Ectodermal cell (in vitro differentiated cells): Measurements from ENCODE around the gene FAM111B.
"Not testable (repeated sequence)": the region's sequence is repeated elsewhere in the genome, so short reads cannot be mapped to it uniquely, and the experiment has no call there.

Experiments used
- H3K27ac ChIP-seq: 2 replicates; pipeline ENCODE4 v1.7.0; 2013; ENCODE audit warnings: mild to moderate bottlenecking, low read depth, low read length; ENCODE audit not compliant: insufficient read depth, poor library complexity, severe bottlenecking
- H3K27me3 ChIP-seq: 2 replicates; pipeline ENCODE4 v1.7.0; 2013; ENCODE audit warnings: mild to moderate bottlenecking, low read length; ENCODE audit not compliant: insufficient read depth, control insufficient read depth, poor library complexity, severe bottlenecking
- H3K36me3 ChIP-seq: one replicate; pipeline ENCODE4 v1.7.0; 2013; ENCODE audit warnings: low read length; ENCODE audit not compliant: control insufficient read depth, insufficient read depth
- H3K4me1 ChIP-seq: one replicate; pipeline ENCODE4 v1.7.0; 2013; ENCODE audit warnings: low read length; ENCODE audit not compliant: control insufficient read depth, insufficient read depth
- H3K4me3 ChIP-seq: 2 replicates; pipeline ENCODE4 v1.7.0; 2013; ENCODE audit warnings: low read depth, low read length, control low read depth; ENCODE audit not compliant: insufficient read depth
- H3K9me3 ChIP-seq: 2 replicates; pipeline ENCODE4 v1.7.0; 2013; ENCODE audit warnings: mild to moderate bottlenecking, low read length, moderate library complexity; ENCODE audit not compliant: control insufficient read depth
- WGBS, 2 experiments: methylation state at CpG; one replicate each; pipeline ENCODE4 v1.1.7; 2013; ENCODE audit warnings: missing lambda C conversion rate in 2 of 2; 5-methylcytosine and 5-hydroxymethylcytosine counted together

FAM111B gene

DNA sequence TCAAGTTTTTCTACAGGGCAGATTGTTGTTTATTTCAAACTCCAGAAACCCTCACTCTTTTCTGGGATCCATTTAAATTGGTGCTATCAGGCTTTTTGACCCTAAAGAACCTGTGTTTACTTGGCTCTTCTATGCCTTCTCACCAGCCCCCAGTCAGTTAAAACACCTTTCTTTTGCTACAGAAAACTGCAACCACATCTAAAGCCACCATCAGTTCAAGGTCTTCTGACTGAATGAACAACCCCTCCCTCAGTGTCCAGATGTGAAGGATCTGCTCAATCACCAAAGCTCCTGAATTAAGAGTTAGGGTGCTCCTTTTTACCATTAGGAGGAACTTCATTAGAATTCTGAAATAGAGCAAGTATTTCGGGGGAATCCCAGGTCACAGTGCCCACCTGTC, 28.0 kb upstream of the FAM111B start:
- Histone ChIP-seq H3K9me3 (no peaks in the 10 kb centered on the region), H3K27ac (no peak overlapping the region), H3K36me3 (no peaks in the 10 kb centered on the region), H3K4me1 (peaks cover 4% of the 10 kb centered on the region), H3K4me3 (no peak overlapping the region), H3K27me3 (no peaks in the 10 kb centered on the region)
- 96 to 100% methylated on average over 1 of the region's 1 CpG for WGBS, 2 experiments

- H3K4me3 ChIP-seq, H3K9me3 ChIP-seq, H3K27me3 ChIP-seq, H3K27ac ChIP-seq, H3K4me1 ChIP-seq, H3K36me3 ChIP-seq: not testable (repeated sequence)
- WGBS, 2 experiments, result 100% methylated on average over 1 of the region's 2 CpGs
These were observed 26.6 kb upstream of the FAM111B start for GRCh38 chr11:59080421-59080820.

DNA sequence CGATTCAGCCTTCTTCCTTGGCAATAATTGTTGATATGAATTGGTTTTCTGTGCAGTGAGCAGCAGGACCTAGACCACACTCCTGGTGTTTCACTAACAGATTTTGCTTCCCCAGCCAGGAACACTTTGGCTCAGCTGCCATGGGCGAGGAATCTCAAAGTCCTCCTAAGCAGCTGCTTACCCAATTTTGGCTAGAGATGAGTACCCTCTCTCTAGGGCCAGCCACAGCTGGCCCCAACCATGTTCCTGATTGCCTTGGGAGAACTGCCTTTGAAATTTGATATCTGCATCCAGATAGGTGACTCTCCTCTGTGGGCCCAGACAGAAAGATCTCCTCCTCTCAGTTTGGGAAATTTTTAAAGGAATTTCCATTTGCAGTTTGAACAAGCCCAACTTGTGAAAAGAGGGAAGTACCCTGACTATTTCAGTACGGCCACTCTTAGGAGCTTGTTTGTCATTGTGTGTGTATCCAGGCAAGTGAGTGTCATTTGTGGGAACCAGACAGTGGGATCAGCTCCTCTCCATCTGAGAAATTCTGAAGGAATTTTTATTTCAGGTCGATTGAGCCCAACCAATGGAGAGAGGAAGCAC, 25.5 kb upstream of the FAM111B start:
- 87 to 97% methylated on average over 3 to 4 of the region's 4 CpGs for WGBS, 2 experiments
- not testable (repeated sequence) for H3K4me1 ChIP-seq, H3K4me3 ChIP-seq, H3K27ac ChIP-seq, H3K9me3 ChIP-seq, H3K36me3 ChIP-seq, H3K27me3 ChIP-seq

GRCh38 chr11:59086007-59086406, 21.0 kb upstream of the FAM111B start, which contains the start of gene GLYATL1B:
GLYATL1B (plus strand) TSS chr11:59086307; CDS start chr11:59086307, 0 bp downstream.
- not testable (repeated sequence) for H3K9me3 ChIP-seq, H3K4me3 ChIP-seq, H3K36me3 ChIP-seq, H3K4me1 ChIP-seq, H3K27ac ChIP-seq, H3K27me3 ChIP-seq
- 95% methylated on average over 2 to 3 of the region's 5 CpGs for WGBS, 2 experiments

GRCh38 chr11:59088162-59088561, 18.9 kb upstream of the FAM111B start:
- Histone ChIP-seq H3K27me3 (no peaks in the 10 kb centered on the region), H3K4me3 (no peak overlapping the region), H3K4me1 (no peaks in the 10 kb centered on the region), H3K27ac (no peak overlapping the region), H3K9me3 (no peaks in the 10 kb centered on the region), H3K36me3 (no peaks in the 10 kb centered on the region)
- WGBS, 2 experiments, result 88 to 95% methylated on average over 4 of the region's 4 CpGs

- H3K27ac ChIP-seq, H3K27me3 ChIP-seq, H3K9me3 ChIP-seq, H3K36me3 ChIP-seq, H3K4me1 ChIP-seq, H3K4me3 ChIP-seq: not testable (repeated sequence)
These were observed 13.5 kb upstream of the FAM111B start for GRCh38 chr11:59093576-59093975.

DNA sequence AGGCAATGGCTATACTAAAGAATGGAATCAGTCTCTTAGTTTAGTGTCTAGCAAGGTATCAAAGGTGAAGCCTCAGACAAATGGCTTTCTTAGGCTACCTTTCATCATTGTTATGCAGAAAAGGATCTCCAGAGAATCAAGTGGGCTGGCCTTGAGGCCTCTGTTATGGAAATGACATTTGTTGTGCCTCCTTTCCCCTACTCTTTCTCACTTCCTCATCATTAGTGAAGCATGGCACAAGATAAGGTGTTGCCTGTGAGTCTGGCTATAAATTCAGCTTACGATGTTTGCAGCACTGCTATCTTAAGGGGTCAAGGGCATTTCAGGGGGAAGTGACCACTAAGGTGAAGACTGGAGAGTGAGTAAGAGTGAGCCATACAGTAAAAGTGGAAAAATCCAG, 11.8 kb upstream of the FAM111B start:
- not testable (repeated sequence) for H3K4me3 ChIP-seq, H3K36me3 ChIP-seq, H3K27me3 ChIP-seq, H3K9me3 ChIP-seq, H3K27ac ChIP-seq, H3K4me1 ChIP-seq
- 79 to 90% methylated on average over 1 of the region's 1 CpG for WGBS, 2 experiments

DNA sequence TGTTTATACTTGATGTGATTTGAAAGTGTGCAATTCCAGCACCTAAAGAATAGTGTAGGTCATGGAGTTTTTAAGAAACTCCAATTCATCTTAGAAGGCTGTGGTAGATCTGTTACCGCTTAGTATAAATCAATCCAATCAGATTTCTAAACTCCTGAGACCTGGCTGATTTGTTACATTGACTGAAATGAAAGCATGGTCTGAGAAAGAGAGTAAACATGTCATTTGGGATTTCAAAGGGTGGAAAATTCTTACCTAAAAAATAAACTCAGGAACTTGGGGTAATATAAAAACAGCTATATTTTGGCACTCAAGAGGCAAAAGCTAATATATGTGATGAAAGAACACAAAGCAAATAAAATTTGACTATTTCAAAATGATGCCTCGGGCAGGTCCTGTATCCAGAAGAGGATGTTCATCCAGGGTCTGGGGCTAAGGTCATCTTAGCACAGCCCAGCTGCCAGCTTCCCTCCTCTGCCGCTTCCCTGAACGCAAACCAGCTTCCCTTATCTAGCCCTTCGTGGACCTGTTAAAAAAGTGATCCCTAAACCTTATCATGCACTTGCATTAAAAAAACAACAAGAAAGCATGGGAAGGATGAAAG, 11.0 kb upstream of the FAM111B start:
- WGBS, 2 experiments, result 95 to 96% methylated on average over 4 of the region's 5 CpGs
- H3K27ac ChIP-seq, H3K9me3 ChIP-seq, H3K4me1 ChIP-seq, H3K36me3 ChIP-seq, H3K27me3 ChIP-seq, H3K4me3 ChIP-seq: not testable (repeated sequence)

GRCh38 chr11:59097113-59097708, 9.8 kb upstream of the FAM111B start:
- H3K27me3 ChIP-seq, result no peaks in the 10 kb centered on the region
- H3K4me3 ChIP-seq, result no peak overlapping the region
- no peaks in the 10 kb centered on the region for H3K4me1 ChIP-seq
- H3K36me3 ChIP-seq, result no peaks in the 10 kb centered on the region
- no peaks in the 10 kb centered on the region for H3K9me3 ChIP-seq
- 91 to 93% methylated on average over 5 of the region's 5 CpGs for WGBS, 2 experiments
- H3K27ac ChIP-seq, result no peak overlapping the region

DNA sequence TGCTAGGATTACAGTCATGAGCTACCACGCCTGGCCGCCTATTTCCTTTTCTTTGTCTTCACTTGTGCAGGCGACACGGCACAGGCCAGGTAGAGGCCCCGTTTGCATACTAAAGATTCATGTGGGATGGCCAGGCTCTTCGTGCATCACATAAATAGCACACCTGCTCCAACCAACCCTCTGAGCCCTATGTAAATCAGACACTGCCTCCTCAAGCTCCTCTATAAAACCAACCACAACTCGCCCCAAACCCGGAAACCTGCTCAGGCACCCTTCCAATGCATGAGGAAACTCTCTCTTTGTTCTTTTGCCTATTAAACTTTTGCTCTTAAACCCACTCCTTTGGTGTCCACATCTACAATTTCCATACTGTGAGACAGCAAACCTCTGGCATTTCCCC, 9.1 kb upstream of the FAM111B start:
- H3K27me3 ChIP-seq, H3K4me3 ChIP-seq, H3K27ac ChIP-seq, H3K4me1 ChIP-seq, H3K9me3 ChIP-seq, H3K36me3 ChIP-seq: not testable (repeated sequence)
- WGBS, 2 experiments, result 88 to 91% methylated on average over 8 of the region's 8 CpGs
